Neuronal stem cell (in vitro differentiated cells): ENCODE results near the gene MT4.

Experiments
- DNase-seq: peaks from one replicate; pipeline ENCODE4 v3.0.0-alpha.2; 2013; ENCODE audit warnings: low spot score
- H2AFZ ChIP-seq: one replicate; pipeline ENCODE4 v1.6.1; 2013; ENCODE audit warnings: mild to moderate bottlenecking, low read length, inconsistent platforms
- H2AK5ac ChIP-seq: 2 replicates; pipeline ENCODE4 v1.6.1; 2013; ENCODE audit warnings: low read depth, mild to moderate bottlenecking, inconsistent platforms, low read length, moderate library complexity, mixed read lengths
- H2BK120ac ChIP-seq: 2 replicates; pipeline ENCODE4 v1.6.1; 2013; ENCODE audit warnings: low read depth, mild to moderate bottlenecking, inconsistent platforms, low read length, moderate library complexity, mixed read lengths
- H2BK12ac ChIP-seq: one replicate; pipeline ENCODE4 v1.6.1; 2013; ENCODE audit warnings: low read length, inconsistent platforms
- H2BK15ac ChIP-seq: 2 replicates; pipeline ENCODE4 v1.6.1; 2013; ENCODE audit warnings: mild to moderate bottlenecking, low read length, inconsistent platforms, mixed read lengths
- H2BK5ac ChIP-seq: one replicate; pipeline ENCODE4 v1.6.1; 2013; ENCODE audit warnings: inconsistent platforms, mild to moderate bottlenecking, low read length, moderate library complexity
- H3K14ac ChIP-seq: one replicate; pipeline ENCODE4 v1.6.1; 2013; ENCODE audit warnings: low read length, inconsistent platforms
- H3K18ac ChIP-seq: 2 replicates; pipeline ENCODE4 v1.6.1; 2013; ENCODE audit warnings: low read length, inconsistent platforms
- H3K23ac ChIP-seq: 2 replicates; pipeline ENCODE4 v1.6.1; 2013; ENCODE audit warnings: low read depth, mild to moderate bottlenecking, mixed read lengths, low read length, inconsistent platforms; ENCODE audit not compliant: poor library complexity
- H3K27ac ChIP-seq: replicated peaks from 3 replicates; pipeline ENCODE4 v1.5.1; 2013; ENCODE audit warnings: low read length, inconsistent platforms
- H3K27me3 ChIP-seq, 3 experiments: 2 replicates each; pipeline ENCODE4 v1.6.1; 2013; ENCODE audit warnings: low read length in 3 of 3, mild to moderate bottlenecking in 2 of 3, inconsistent platforms in 1 of 3, low read depth in 1 of 3, mixed read lengths in 1 of 3, moderate library complexity in 1 of 3; ENCODE audit not compliant: control insufficient read depth in 3 of 3, insufficient read depth in 3 of 3
- H3K36me3 ChIP-seq, 2 donors: replicated peaks in 1 of 2; 2 replicates each; pipeline ENCODE4 v1.6.1; 2013; ENCODE audit warnings: low read length in 2 of 2; ENCODE audit not compliant: control insufficient read depth in 2 of 2, insufficient read depth in 2 of 2
- H3K4ac ChIP-seq: 2 replicates; pipeline ENCODE4 v1.6.1; 2013; ENCODE audit warnings: inconsistent platforms, mild to moderate bottlenecking, low read length, moderate library complexity
- H3K4me1 ChIP-seq, 2 donors: 1 replicate in 1 of 2; 2 replicates in 1 of 2; pipeline ENCODE4 v1.6.1; 2013; ENCODE audit warnings: low read length in 2 of 2, low read depth in 1 of 2; ENCODE audit not compliant: control insufficient read depth in 2 of 2, insufficient read depth in 1 of 2
- H3K4me2 ChIP-seq: one replicate; pipeline ENCODE4 v1.6.1; 2013; ENCODE audit warnings: mild to moderate bottlenecking, low read length, inconsistent platforms; ENCODE audit not compliant: insufficient read depth, poor library complexity, severe bottlenecking
- H3K4me3 ChIP-seq, 2 donors: 2 replicates each; pipeline ENCODE4 v1.5.1; 2013; ENCODE audit warnings: low read length in 2 of 2, mild to moderate bottlenecking in 2 of 2, inconsistent platforms in 1 of 2, moderate library complexity in 1 of 2
- H3K79me1 ChIP-seq: one replicate; pipeline ENCODE4 v1.6.1; 2013; ENCODE audit warnings: low read depth, mild to moderate bottlenecking, inconsistent platforms, low read length, moderate library complexity
- H3K9ac ChIP-seq: one replicate; pipeline ENCODE4 v1.6.1; 2013; ENCODE audit warnings: mild to moderate bottlenecking, low read depth, low read length, inconsistent platforms; ENCODE audit not compliant: poor library complexity
- H3K9me3 ChIP-seq, 2 donors: replicated peaks in 1 of 2; 2 replicates each; pipeline versions ENCODE3 to v1.6.1; 2013; ENCODE audit warnings: low read length in 2 of 2, mild to moderate bottlenecking in 2 of 2, inconsistent platforms in 1 of 2, low read depth in 1 of 2, mixed read lengths in 1 of 2, moderate library complexity in 1 of 2; ENCODE audit not compliant: control insufficient read depth in 2 of 2, insufficient read depth in 1 of 2
- H4K8ac ChIP-seq: one replicate; pipeline ENCODE4 v1.6.1; 2013; ENCODE audit warnings: low read depth, mild to moderate bottlenecking, inconsistent platforms, low read length, moderate library complexity
- H4K91ac ChIP-seq: one replicate; pipeline ENCODE4 v1.6.1; 2013; ENCODE audit warnings: low read length, low read depth, mild to moderate bottlenecking, inconsistent platforms; ENCODE audit not compliant: poor library complexity
- WGBS, 2 donors: extraction: QIAGEN DNeasy Blood & Tissue Kit; methylation state at CpG; one replicate each; pipeline ENCODE4 v1.1.7; 2013; ENCODE audit warnings: missing lambda C conversion rate in 2 of 2, mixed read lengths in 1 of 2; ENCODE audit not compliant: insufficient read length in 2 of 2, insufficient replicate concordance in 1 of 2; ENCODE audit errors: extremely low coverage in 2 of 2; 5-methylcytosine and 5-hydroxymethylcytosine counted together

The MT4 gene

GRCh38 chr16:56584276-56584675 lies 19.4 kb downstream of the MT4 start:
- WGBS, 2 donors: no CpG with 5 or more reads among the region's 11 CpGs
- H2AK5ac ChIP-seq: no peak overlapping the region
- no peak overlapping the region for H3K14ac ChIP-seq
- no peak overlapping the region for H4K8ac ChIP-seq
- H3K36me3 ChIP-seq: no peaks in the 10 kb centered on the region
- no peak overlapping the region for H3K4me2 ChIP-seq
- no peak overlapping the region for H2BK120ac ChIP-seq
- no peak overlapping the region for H2AFZ ChIP-seq
- no peak overlapping the region for H2BK15ac ChIP-seq
- H3K4ac ChIP-seq: no peak overlapping the region
- DNase-seq: no peak
- no peaks in the 10 kb centered on the region for H3K9me3 ChIP-seq
- H3K79me1 ChIP-seq: no peaks in the 10 kb centered on the region
- H3K18ac ChIP-seq: no peak overlapping the region
- H2BK12ac ChIP-seq: no peak overlapping the region
- H3K27ac ChIP-seq: no peak overlapping the region
- peaks cover 0 to 6% of the 10 kb centered on the region in 2 donors for H3K4me1 ChIP-seq
- no peak overlapping the region for H3K23ac ChIP-seq
- H2BK5ac ChIP-seq: no peak overlapping the region
- H3K27me3 ChIP-seq: peaks cover 3 to 32% (median 20%) of the 10 kb centered on the region in 3 experiments
- no peak overlapping the region for H3K9ac ChIP-seq
- H4K91ac ChIP-seq: no peak overlapping the region
- H3K4me3 ChIP-seq: no peak overlapping the region

- Histone ChIP-seq H3K27me3 (peaks cover 8 to 70% (median 45%) of the 10 kb centered on the region in 3 experiments), H3K27ac (no peak overlapping the region), H3K18ac (peak overlapping the region; percentile 89), H3K36me3 (no peaks in the 10 kb centered on the region), H2BK12ac (no peak overlapping the region), H2BK15ac (no peak overlapping the region), H3K4ac (no peak overlapping the region), H3K79me1 (no peaks in the 10 kb centered on the region), H2AFZ (peak overlapping the region; percentile 73), H3K4me2 (peak overlapping the region; percentile 81), H3K4me3 (peak overlapping the region; percentile 33 to 78), H3K23ac (no peak overlapping the region), H3K4me1 (peaks cover 0 to 6% of the 10 kb centered on the region in 2 donors), H4K8ac (no peak overlapping the region), H2BK120ac (no peak overlapping the region), H2BK5ac (no peak overlapping the region), H3K9me3 (no peaks in the 10 kb centered on the region), H3K9ac (peak overlapping the region; percentile 92), H4K91ac (no peak overlapping the region), H3K14ac (peak overlapping the region; percentile 86), H2AK5ac (no peak overlapping the region)
- DNase-seq: no peak
- no CpG with 5 or more reads among the region's 9 CpGs for WGBS, 2 donors
Measured at GRCh38 chr16:56588781-56589140, 23.9 kb downstream of the MT4 start.

- Histone ChIP-seq H3K18ac (peak within 1 kb of the TSS; percentile 89), H3K4me2 (peak within 1 kb of the TSS; percentile 81), H3K79me1 (no peaks in the 10 kb centered on the region), H2BK12ac (no peak within 1 kb of the TSS), H2BK15ac (peak within 1 kb of the TSS; percentile 76), H3K23ac (peak within 1 kb of the TSS; percentile 87), H3K4me1 (peaks cover 0 to 6% of the 10 kb centered on the region in 2 donors), H3K36me3 (no peaks in the 10 kb centered on the region), H2AFZ (peak within 1 kb of the TSS; percentile 73), H4K8ac (peak within 1 kb of the TSS; percentile 48), H3K4me3 (peak within 1 kb of the TSS; percentile 33 to 78), H3K27ac (no peak within 1 kb of the TSS), H3K4ac (no peak within 1 kb of the TSS), H4K91ac (no peak within 1 kb of the TSS), H2BK5ac (no peak within 1 kb of the TSS), H3K27me3 (peaks cover 8 to 70% (median 45%) of the 10 kb centered on the region in 3 experiments), H2BK120ac (peak within 1 kb of the TSS; percentile 35), H3K9ac (peak within 1 kb of the TSS; percentile 92), H2AK5ac (no peak within 1 kb of the TSS), H3K14ac (peak within 1 kb of the TSS; percentile 86), H3K9me3 (peaks cover 0 to 2% of the 10 kb centered on the region in 2 donors)
- WGBS, 2 donors: no CpG with 5 or more reads among the region's 87 CpGs
- no peak for DNase-seq
Measured at GRCh38 chr16:56589141-56590039, 24.5 kb downstream of the MT4 start, which contains the start of gene MT3. MT3 (plus strand) TSS chr16:56589528; CDS start chr16:56589591, 63 bp downstream.

GRCh38 chr16:56591377-56592060 lies 26.6 kb downstream of the MT4 start:
- Histone ChIP-seq H3K4me2 (no peak overlapping the region), H3K27me3 (peaks cover 8 to 66% (median 45%) of the 10 kb centered on the region in 3 experiments), H3K79me1 (no peaks in the 10 kb centered on the region), H2AK5ac (no peak overlapping the region), H3K14ac (no peak overlapping the region), H3K4me1 (peaks cover 0 to 6% of the 10 kb centered on the region in 2 donors), H3K9me3 (peaks cover 0 to 2% of the 10 kb centered on the region in 2 donors), H2AFZ (no peak overlapping the region), H4K8ac (no peak overlapping the region), H2BK12ac (no peak overlapping the region), H3K36me3 (no peaks in the 10 kb centered on the region), H3K18ac (no peak overlapping the region), H3K4ac (no peak overlapping the region), H4K91ac (no peak overlapping the region), H3K4me3 (no peak overlapping the region), H2BK120ac (no peak overlapping the region), H3K23ac (no peak overlapping the region), H3K27ac (no peak overlapping the region), H2BK5ac (no peak overlapping the region), H3K9ac (no peak overlapping the region), H2BK15ac (no peak overlapping the region)
- DNase-seq: no peak
- WGBS, 2 donors: no CpG with 5 or more reads among the region's 4 CpGs
